NT2/D1 (cell line): Measurements from ENCODE around the gene PLCB1.

Experiments
- YY1 ChIP-seq: IDR thresholded peaks from 2 replicates; pipeline ENCODE4 v1.6.1; 2011; ENCODE audit not compliant: insufficient read length, insufficient read depth
- ZNF274 ChIP-seq: IDR thresholded peaks from 2 replicates; pipeline ENCODE4 v1.6.1; 2011; ENCODE audit warnings: mild to moderate bottlenecking, low read depth, low read length

DNA sequence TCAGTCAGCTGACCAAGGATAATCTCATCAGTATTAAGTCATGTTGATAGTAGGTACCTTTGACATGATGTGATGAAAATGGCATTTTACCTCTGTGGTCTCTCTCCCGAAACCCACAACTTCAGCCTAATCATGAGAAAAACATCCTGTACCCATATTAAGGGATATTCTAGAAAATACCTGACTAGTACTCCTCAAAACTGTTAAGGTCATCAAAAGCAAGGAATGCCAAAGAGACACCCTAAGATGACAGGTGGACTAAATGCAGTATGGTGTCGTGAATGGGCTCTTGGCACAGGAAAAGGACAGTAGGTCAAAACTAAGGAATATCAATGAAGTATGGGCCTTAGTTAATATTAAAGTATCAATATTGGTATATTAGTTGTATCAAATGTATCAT, 221.4 kb downstream of the PLCB1 start:
- no peak for TF ChIP-seq YY1
- TF ChIP-seq ZNF274: no peak
